ENCODE data around the gene VSTM2B.

Gene VSTM2B

DNA sequence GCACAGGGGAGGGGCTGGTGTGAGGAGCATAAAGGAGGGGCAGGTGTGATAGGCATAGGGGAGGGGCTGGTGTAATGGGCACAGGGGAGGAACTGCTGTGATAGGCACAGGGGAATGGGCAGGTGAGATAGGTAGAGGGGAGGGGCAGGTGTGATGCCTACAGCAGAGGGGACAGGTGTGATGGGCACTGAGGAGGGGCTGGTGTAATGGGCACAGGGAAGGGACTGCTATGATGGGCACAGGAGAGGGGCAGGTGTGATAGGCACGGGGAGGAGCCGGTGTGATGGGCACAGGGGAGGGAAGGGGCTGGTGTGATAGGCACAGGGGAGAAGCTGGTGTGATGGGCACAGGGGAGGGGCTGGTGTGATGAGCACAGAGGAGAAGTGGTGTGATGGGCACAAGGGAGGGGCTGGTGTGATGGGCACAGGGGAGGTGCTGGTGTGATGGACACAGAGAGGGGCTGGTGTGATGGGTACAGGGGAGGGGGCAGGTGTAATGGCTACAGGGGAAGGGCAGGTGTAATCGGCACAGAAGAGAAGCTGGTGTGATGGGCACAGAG, 40.8 kb downstream of the VSTM2B start:
- DNase-seq (ENCODE audit: low read depth in 2 of 2) = no peak

DNA sequence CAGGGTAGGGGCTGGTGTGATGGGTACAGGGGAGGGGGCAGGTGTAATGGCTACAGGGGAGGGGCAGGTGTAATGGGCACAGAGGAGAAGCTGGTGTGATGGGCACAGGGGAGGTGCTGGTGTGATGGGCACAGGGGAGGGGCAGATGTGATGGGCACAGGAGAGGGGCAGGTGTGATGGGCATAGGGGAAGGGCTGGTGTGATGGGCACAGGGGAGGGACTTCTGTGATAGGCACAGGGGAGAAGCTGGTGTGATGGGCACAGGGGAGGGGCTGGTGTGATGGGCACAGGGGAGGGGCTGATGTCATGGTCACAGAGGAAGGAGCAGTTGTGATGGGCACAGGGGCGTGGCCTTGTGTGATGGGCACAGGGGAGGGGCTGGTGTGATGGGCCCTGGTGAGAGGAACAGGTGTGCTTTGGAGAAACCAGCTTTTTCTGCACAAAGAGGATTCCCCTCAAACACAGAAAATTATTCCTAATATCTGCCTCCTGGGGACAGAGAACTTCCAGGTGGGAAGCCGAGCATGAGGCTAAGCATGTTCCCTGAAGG, 41.6 kb downstream of the VSTM2B start:
- no peak for DNase-seq (ENCODE audit: low read depth in 2 of 2)

DNA sequence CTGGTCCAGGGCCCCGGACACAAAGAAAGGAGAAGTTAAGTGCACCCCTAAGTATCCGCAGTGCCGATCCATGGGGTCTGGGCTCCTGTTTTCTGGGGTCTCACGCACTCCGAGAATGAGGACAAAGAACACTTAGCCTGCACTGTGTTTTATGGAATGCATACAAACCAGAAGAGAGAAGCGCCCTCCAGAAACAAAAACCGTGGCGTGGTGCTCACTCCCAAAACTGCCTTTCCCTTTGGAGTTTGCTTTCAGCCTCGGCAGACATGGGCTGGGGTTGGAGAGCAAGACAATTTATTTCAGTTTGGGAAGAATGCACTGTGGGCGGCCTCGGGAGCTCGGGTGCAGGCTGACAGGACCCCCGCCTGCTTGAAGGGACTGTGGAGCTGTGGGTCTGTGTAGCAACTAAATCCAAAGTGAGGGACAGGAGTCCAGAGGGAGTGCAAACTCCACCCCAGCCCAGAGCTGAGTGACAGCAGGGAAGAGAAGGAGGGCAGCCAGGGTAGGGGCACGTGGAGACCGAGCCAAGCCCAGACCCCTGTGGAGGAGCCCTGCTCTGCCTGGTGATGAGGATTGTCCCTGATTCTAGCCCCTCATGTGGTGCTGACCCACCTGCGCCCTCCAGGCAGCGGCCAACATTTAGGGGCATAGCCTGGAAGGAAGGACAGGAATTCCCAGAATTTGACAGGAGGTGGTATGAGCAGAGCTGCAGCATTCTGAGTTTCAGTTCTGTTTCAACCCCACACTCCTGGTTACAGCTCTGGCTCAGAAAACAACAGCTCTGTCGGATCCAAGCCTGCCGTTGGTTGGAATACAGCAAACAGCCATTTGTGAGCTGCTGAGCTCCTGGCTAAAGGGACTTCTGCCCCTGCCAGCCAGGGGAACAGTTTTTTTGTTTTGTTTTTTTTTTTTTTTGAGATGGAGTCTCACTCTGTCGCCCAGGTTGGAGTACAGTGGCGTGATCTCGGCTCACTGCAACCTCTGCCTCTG, 42.5 kb downstream of the VSTM2B start:
- no peak for DNase-seq (ENCODE audit: low read depth in 2 of 2)

DNA sequence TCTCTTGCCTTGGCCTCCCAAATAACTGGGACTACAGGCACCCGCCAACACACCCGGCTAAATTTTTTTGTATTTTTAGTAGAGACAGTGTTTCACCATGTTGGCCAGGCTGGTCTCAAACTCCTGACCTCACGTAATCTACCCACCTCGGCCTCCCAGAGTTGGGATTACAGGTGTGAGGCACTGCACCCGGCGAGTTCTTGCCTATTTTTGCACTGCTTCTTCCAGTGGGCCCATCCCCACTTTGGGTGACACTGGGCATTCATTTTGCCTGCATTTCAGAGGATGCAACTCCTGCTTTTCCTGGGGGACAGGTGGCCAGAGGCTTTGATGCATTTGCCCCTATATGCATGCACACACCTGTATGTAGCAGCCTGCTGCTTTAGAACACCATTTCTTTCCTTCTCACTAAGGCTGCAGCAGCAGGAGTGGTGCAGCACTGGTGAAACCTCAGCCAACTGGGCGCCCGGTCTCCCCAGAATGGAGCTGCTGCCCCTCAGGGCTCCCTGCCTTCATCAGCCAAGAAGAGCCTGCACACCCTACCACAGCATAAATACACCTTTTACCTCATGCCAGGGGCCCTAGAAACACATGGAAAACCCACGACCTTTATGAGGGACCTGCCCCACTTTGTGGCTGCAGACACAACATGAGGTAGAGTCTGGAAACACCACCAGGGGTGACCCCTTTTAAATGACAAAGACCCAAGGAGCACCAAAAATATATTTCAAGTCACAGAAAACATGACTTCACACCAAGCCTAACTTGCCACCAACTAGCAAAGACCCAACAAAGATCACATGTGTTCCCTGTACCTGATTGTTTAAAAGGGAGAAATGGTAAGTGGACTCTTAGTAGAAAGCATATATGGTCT, 43.5 kb downstream of the VSTM2B start:
- no peak for DNase-seq (ENCODE audit: low read depth in 2 of 2)

DNA sequence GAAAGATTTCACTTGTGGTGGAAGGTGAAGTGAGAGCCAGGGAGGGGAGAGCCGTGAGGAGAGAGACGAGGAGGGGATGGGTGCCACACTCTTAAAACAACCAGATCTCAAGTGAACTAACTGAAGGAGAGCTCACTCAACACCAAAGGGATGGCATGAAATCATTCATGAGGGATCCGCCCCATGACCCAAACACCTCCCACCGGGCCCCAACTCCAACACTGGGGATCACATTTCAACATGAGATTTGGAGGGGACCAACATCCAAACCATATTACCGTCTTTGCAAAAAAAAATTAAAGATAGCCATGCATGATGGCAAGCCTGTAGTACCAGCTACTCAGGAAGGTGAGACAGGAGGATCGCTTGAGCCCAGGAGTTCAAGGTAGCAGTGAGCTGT, 45.4 kb downstream of the VSTM2B start:
- DNase-seq (ENCODE audit: low read depth in 2 of 2) = no peak

DNA sequence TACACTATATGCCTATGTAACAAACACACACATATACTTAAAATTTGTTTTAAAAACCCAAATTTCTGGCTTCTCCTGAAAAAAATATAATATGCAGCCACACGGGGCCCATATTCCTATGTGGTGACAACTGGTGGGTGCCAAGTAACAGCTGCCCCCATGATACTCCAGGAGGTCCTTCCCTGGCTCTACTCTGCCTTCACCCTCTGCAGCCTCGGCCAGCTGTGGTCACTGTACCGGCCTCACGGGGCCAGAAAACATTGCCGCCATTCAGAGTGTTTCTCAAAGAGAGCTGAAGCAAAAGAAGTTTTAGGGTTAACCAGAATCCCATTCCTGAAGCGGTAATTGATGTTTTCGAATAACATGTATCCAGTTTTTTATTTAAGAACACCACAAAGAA, 47.7 kb downstream of the VSTM2B start:
- DNase-seq (ENCODE audit: low read depth in 2 of 2) = no peak

DNA sequence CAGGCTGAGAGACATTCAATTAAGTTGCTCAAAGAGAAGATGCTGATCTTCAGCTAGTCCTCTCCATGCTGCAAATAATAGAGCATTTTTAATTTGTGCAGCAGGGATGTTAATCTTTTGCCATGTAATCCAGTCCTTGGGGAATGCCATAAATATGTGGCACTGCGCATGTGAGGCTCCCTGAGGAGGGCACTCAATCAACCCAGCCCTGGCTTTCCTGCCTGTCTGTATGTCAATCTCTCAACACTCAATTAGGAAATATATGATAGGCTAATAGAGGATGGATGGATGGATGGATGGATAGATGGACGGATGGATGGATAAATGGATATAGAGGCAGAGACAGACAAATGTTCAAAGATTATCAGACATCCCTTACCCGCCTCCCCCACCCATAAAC, 48.7 kb downstream of the VSTM2B start:
- DNase-seq (ENCODE audit: low read depth in 2 of 2) = no peak

DNA sequence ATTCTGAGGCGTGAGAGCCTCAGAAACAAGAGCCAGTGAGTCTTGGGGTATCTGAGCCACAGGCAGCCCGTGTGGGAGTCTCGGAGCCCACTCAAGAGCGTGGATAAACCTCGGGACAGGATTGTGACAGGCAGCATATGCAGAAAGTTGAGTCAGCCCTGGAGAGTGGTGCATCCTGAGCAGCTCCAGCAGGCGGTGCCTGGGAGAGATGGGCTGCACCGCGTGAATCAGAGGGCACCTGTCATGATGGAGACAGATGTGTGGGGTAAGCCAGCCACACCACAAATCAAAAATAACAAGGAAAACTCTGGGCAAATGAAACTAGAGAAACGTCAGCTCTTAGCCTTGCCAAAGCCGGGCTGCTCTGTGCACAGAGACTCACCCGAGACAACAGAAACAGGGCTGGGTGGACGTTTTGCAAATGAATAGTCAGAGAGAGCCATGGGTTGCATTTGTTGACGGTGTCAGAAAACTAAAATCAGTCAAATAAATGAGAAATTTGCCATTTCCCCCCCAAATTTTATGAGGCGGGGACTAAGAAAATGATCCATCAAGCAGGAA, 50.3 kb downstream of the VSTM2B start:
- DNase-seq (ENCODE audit: low read depth in 2 of 2) = no peak

DNA sequence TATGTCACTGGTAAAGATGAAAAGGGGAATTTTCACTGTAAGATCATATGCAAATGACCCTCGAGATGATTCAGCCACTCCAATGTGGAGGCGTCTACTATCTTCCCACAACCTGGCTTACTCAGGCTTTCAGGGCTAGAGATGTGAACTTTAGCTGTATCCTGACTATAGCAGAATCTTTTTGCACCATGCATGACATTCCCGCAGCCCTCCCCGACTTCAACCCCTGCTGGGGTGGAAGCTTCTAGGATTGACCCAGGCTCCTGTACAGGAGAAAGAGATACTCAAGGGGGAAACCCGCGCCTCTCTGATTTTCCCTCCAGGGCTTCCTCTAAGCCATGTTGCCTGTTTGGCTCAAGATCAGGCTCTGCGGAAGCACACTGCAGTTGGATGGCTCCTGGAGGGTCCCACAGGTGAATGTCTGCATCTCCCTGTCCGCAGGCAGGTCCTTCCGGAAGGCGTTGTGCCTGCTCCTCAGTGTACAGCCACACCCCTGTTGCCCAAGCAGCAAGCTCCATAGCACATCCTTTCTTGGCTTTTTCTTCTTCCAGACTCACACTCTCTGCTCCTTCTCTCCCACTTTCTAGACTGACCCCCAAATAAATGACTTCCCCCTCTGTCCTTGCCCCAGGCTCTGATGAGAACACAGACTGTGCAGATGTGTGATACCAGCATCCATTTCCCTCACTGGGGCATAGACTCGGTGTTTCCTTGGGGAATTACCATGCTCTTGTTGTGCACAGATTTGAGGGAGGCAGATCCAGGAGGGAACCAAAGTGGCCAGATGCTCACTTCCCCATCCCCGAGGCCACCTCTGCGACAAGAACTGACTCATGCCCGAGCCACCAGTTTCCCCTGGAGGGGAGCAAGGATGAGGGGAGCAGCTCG, 51.2 kb downstream of the VSTM2B start:
- peak; percentile 20 to 21 for DNase-seq (ENCODE audit: low read depth in 2 of 2)

DNA sequence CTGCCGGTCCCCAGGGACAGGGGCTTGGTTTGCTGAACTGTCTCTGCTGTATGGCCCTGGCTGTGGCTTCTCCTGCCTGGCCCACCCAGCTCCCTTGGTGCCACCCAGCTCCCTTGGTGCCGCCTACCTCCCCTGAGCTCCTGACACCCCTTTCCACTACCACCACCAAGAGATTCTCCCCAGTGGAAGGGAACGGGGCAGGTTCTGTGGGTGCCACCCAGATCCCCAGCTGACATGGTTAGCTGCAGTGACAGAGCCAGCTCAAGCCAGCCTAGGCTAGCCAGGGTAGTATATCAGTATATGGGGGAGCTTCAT, 51.8 kb downstream of the VSTM2B start:
- DNase-seq (ENCODE audit: low read depth in 2 of 2) = no peak

DNA sequence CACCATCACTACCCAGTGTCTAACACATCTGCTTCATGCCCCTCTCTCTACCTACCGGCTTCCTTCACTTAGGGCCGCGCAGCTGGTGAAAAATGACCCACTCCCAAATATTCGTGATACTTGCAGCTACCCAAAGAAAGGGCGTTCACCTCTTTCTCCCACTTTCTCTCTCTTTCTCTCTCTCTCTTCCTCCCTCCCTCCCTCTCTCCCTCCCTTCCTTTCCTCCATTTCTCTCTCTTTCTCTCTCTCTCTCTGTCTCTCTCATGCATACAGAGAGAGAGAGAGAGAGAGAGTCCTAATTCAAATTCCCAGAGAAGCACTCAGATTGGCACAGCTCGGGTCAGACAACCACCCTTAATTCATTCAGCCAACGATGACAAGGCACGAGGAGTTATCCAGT, 52.6 kb downstream of the VSTM2B start:
- no peak for DNase-seq (ENCODE audit: low read depth in 2 of 2)

DNA sequence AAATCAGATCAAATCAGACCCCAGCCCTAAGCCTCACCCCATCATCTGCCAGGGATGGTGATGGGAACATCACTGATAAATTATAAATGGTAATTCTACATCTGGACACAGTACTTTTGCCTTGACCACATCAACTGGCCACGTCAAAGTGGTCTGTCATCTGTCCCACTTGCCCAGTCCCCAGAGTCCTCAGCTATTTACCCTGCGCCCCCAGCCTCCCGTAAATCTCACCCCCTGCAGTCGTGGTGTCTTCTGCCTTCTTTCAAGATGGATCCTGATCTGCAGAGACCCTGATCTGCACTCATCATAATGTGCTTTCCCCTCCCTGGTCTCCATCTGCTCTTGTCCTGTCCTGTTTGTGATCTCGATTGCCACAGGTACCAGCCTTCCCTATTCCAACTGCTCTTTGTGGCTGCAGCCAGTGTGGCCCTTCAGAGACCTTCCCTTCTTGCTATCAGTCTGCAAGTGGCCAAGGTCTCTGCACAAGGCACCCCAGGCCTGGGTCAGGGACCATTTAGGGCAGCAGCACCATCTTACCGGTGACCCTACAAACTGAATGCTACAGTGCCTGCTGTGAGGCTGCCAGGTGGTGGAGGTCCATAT, 53.6 kb downstream of the VSTM2B start:
- DNase-seq (ENCODE audit: low read depth in 2 of 2) = no peak

DNA sequence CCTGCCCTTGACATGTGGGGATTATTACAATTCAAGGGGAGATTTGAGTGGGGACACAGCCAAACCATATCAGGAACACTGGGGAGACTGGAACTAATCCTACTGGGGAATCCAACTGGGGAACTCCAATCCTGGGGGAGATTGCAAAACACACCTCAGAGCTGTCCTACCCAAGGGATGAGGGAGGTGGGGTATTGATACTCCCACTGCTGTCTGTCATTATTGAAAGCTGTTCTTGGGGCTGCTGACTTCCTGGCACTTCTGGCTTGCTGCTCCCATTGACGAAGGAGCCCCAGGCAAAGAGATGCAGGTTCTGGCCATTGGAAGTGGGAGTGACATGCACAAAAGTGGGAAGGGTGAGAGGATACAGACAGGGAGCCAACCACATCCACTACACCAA, 55.6 kb downstream of the VSTM2B start:
- DNase-seq (ENCODE audit: low read depth in 2 of 2) = no peak

DNA sequence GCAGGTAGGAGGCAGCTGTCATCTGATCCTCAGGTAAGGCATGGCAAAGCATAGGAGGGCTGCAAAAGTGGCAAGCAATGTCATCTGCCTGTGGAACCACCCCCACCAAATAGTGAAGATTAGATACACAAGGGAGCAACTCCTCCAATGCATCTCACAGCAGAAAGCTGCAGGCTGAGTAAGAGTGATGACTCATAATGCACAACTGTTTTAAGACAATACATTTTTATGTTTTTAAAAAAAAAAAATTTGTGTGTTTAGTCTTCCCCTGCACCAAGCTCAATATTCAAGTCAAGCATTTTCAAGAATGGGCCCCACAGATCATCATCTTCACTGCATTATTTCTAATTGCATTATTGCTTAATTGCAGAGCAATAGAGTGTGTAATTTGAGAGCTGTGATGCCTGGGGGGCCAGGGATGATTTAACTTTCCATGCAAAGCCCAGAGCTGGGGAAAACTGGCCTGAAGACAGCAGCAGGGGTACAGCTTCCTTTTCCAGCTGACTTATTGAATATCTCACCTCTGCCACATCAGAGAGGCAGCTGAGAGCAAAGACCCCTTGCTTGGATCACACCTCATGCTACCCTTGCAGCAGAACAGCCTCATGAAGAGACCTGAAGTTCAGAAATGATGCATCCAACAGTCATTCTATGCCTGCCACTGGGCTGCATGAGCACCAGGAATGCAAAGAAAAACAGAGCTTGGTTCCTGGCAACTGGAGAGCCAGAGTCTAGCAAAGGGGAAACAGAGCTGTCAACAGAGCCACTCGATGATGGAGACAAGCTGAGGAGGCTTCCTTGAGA, 57.6 kb downstream of the VSTM2B start:
- DNase-seq (ENCODE audit: low read depth in 2 of 2) = no peak

DNA sequence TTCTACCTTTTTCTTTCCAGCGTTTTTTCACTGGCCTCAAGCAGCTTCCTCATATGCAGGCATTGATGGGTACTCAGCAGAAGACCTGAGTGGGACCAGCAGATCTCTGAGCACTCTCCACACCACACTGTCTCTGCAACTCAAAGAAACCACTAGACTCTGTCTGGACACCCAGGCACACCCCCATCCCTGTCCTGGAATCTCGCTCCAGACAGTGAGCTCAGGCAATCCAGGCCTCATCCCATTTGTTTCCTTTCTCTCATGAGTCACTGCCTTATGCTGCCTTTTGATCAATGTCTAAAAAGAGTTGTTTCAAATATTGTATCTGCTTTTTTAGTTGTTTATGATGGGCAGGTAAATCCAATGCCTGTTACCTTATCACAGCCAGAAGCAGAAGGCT, 60.6 kb downstream of the VSTM2B start:
- DNase-seq (ENCODE audit: low read depth in 2 of 2) = no peak

DNA sequence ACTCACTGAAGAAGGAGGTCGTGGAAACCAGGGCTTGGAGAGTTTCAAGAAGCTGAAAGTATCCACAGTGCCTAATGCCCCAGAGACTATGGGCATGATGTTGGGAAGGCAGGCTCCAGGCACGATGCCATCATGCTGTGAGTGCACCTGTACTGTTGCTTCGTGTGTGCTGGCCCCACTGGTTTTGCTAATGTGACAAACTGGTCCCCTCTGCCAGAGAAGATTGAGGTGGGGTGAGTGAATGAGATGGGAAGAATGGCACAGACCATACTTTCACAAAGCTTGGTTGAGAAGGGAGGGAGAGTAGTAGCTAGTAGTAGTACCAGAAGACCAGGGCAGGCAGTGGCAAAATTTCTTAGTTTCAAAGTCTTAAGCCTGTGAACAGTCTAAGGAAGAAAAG, 61.3 kb downstream of the VSTM2B start:
- DNase-seq (ENCODE audit: low read depth in 2 of 2) = no peak

DNA sequence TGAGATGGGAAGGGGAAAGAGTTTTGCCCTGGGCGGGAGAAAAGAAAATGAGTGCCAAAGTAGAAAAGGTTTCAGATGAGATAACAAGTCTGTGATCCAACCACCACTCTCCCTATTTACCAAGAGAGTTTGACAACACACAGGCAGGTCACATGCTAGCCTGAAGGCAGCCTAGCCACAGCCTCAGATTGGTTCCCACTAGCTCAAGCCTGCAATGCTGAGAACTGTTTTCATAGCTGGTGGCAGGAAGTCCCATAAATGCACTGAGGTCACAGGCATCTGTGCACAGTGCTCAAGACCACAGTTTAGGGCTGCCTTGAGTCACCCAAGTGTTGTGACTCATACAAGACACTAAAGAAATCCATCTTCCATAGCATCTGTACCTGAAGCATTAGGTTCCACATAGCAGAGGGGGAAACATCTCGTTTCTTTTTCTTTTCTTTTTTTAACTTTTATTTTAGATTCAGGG, 61.8 kb downstream of the VSTM2B start:
- DNase-seq (ENCODE audit: low read depth in 2 of 2) = peak; percentile 27 to 43

DNA sequence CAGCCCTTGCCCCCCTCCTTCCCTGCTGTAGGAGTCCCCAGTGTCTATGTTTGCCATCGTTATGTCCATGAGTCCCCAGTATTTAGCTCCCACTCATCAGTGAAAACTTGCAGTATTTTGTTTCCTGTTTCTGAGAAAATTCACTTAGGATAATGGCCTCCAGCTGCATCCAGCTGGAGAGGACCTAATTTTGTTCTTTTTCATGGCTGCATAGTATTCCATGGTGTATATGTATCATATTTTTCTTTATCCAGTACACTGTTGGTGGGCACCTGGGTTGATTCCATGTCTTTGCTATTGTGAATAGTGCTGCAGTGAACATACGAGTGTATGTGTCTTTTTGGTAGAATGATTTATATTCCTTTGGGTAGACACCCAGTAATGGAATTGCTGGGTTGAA, 62.3 kb downstream of the VSTM2B start:
- DNase-seq (ENCODE audit: low read depth in 2 of 2) = no peak

DNA sequence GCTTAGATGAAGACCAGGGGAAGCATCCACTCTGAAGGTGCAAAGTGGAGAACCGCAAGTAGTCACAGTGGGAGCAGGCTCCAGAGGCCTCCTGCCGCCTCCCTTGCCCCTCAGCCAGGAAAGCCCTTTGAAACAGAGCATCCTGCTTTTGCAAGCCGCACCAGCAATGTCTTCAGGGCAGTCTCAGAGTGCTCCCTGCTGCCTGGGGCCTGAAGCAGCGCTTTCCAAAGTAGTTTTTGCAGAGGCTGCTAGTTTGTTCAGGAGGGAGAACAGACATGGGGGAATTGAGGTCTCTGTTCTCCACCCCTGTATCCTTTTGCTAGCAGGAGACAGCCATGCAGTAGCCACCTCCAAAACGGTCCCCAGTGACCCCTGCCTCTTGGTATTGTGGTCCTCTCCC, 64.5 kb downstream of the VSTM2B start:
- DNase-seq (ENCODE audit: low read depth in 2 of 2) = no peak

DNA sequence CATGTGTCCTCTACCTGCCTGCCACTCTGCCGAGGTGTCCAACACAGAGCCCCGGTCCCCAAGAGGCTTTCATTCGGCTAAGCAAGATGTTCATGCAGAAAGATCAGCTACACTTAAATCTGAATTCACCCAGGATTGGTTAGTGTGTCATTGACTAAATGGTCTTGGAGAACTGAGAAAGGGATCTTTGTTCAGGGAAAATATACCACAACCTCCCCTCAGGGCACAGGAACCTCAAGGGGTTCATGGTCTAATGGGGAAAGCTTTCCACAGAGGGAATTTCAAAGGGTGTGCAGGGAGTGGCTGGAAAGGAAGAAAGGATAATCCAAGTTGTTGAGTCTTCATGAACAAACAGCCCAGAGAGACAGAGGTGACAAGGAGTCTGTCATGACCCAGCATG, 65.9 kb downstream of the VSTM2B start:
- DNase-seq (ENCODE audit: low read depth in 2 of 2) = no peak

All from stimulated activated CD4-positive, alpha-beta T cell treated with anti-CD3 and anti-CD28 coated beads, Interleukin-12 subunit alpha, Interleukin-12 subunit beta, amount 100 ng/mL, for 24 hours (primary cell).